IPS-15b (cell line): ENCODE data around the gene KCNJ6.
"Not testable (repeated sequence)": the region's sequence is repeated elsewhere in the genome, so short reads cannot be mapped to it uniquely, and the experiment has no call there.

Experiments used
- H3K27me3 ChIP-seq: one replicate; pipeline ENCODE4 v1.6.1; 2013; ENCODE audit warnings: low read length; ENCODE audit not compliant: control insufficient read depth, insufficient read depth
- H3K36me3 ChIP-seq: one replicate; pipeline ENCODE4 v1.6.1; 2013; ENCODE audit warnings: low read length; ENCODE audit not compliant: control insufficient read depth, insufficient read depth
- H3K4me1 ChIP-seq: one replicate; pipeline ENCODE4 v1.6.1; 2013; ENCODE audit warnings: mild to moderate bottlenecking, low read length; ENCODE audit not compliant: control insufficient read depth, insufficient read depth
- H3K4me3 ChIP-seq: one replicate; pipeline ENCODE4 v1.5.1; 2013; ENCODE audit warnings: low read depth, low read length
- H3K9ac ChIP-seq: one replicate; pipeline ENCODE4 v1.6.1; 2013; ENCODE audit warnings: low read depth, mild to moderate bottlenecking, low read length
- H3K9me3 ChIP-seq: one replicate; pipeline ENCODE4 v1.6.1; 2013; ENCODE audit warnings: mild to moderate bottlenecking, low read length; ENCODE audit not compliant: control insufficient read depth, insufficient read depth

KCNJ6 gene

GRCh38 chr21:37595944-37596343 lies 320.3 kb downstream of the KCNJ6 start:
- H3K27me3 ChIP-seq = no peaks in the 10 kb centered on the region
- H3K4me3 ChIP-seq = no peak overlapping the region
- peaks cover 14% of the 10 kb centered on the region for H3K4me1 ChIP-seq
- no peak overlapping the region for H3K9ac ChIP-seq
- no peaks in the 10 kb centered on the region for H3K36me3 ChIP-seq
- no peaks in the 10 kb centered on the region for H3K9me3 ChIP-seq

- Histone ChIP-seq H3K9ac (no peak overlapping the region), H3K9me3 (no peaks in the 10 kb centered on the region), H3K36me3 (no peaks in the 10 kb centered on the region), H3K27me3 (no peaks in the 10 kb centered on the region), H3K4me1 (peaks cover 14% of the 10 kb centered on the region), H3K4me3 (no peak overlapping the region)
Observed at GRCh38 chr21:37594472-37594951, 321.7 kb downstream of the KCNJ6 start.

DNA sequence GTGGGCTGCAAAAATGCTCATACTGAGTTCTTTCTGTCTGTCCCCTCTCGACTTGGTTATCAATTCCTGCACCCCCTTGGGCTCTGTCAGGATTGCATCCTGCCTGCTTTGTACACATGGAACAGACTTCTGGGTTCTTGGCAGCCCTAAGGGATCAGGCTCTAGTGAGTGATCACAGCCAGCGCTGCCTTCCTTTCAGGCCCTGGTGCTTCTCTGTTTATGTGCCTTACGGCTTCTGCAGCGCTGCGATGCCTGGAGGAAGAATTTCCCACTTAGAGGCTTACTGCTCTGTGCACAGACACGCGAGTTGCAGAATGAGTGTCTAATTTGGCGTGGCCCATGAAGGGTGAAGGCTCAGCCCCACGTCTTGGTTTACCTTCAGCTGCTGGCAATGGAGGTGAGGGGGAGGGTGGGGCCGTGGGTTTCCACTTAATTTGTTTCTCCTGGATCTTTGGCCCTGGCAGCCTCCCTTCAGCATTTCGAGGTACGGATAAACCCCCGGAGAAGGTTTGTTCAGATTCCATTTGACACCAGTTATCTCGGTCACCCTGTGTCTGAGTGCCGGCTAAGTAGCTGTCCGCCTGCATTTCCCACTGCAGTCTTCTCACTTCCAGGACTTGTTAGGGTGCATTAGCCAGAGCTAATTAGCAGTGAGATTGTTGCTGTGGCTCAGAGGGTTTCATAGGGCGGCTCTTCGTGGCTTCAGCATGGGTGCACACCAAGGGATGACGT lies 322.4 kb downstream of the KCNJ6 start:
- peaks cover 14% of the 10 kb centered on the region for H3K4me1 ChIP-seq
- H3K9ac ChIP-seq = no peak overlapping the region
- H3K27me3 ChIP-seq = no peaks in the 10 kb centered on the region
- H3K36me3 ChIP-seq = no peaks in the 10 kb centered on the region
- no peak overlapping the region for H3K4me3 ChIP-seq
- H3K9me3 ChIP-seq = no peaks in the 10 kb centered on the region

GRCh38 chr21:37593015-37593414 lies 323.2 kb downstream of the KCNJ6 start:
- no peaks in the 10 kb centered on the region for H3K9me3 ChIP-seq
- no peaks in the 10 kb centered on the region for H3K27me3 ChIP-seq
- H3K4me1 ChIP-seq = peaks cover 14% of the 10 kb centered on the region
- H3K36me3 ChIP-seq = no peaks in the 10 kb centered on the region
- no peak overlapping the region for H3K4me3 ChIP-seq
- H3K9ac ChIP-seq = no peak overlapping the region

GRCh38 chr21:37592496-37592895 lies 323.8 kb downstream of the KCNJ6 start:
- H3K4me3 ChIP-seq = no peak overlapping the region
- peaks cover 14% of the 10 kb centered on the region for H3K4me1 ChIP-seq
- no peaks in the 10 kb centered on the region for H3K36me3 ChIP-seq
- no peaks in the 10 kb centered on the region for H3K9me3 ChIP-seq
- no peak overlapping the region for H3K9ac ChIP-seq
- no peaks in the 10 kb centered on the region for H3K27me3 ChIP-seq

DNA sequence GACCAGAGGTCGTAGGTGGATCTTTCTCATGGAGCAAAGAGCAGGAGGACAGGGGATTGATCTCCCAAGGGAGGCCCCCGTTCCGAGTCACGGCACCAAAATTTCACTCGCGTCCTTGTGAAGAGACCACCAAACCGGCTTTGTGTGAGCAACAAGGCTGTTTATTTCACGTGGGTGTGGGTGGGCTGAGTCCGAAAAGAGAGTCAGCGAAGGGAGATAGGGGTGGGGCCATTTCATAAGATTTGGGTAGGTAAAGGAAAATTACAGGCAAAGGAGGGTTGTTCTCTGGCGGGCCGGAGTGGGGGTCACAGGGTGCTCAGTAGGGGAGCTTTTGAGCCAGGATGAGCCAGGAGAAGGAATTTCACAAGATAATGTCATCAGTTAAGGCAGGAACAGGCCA lies 324.3 kb downstream of the KCNJ6 start:
- not testable (repeated sequence) for H3K27me3 ChIP-seq, H3K4me3 ChIP-seq, H3K9me3 ChIP-seq, H3K36me3 ChIP-seq, H3K9ac ChIP-seq
- peaks cover 14% of the 10 kb centered on the region for H3K4me1 ChIP-seq

DNA sequence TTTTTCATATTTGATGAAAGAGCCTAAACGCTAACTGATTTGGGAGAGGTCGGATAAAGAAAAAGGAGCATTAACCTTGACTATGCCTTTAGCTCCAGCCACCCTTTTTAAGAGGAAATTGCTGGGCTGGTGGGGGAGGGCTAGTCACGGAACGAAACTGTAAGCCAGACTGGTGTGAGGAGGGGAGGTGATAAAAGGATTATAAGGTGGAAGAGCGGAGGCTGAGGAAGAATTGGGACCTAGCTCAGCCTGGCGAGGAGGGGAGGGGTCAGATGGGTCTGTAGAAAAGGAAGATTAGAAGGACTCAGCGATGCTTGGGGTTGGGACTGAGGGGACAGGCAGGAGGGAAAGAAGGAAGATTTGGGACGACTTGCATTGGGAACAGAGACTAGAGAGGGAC lies 325.4 kb downstream of the KCNJ6 start:
- not testable (repeated sequence) for H3K36me3 ChIP-seq, H3K27me3 ChIP-seq, H3K9me3 ChIP-seq, H3K9ac ChIP-seq, H3K4me3 ChIP-seq
- peaks cover 14% of the 10 kb centered on the region for H3K4me1 ChIP-seq

- not testable (repeated sequence) for H3K9ac ChIP-seq
Observed at GRCh38 chr21:37588644-37589043, 327.6 kb downstream of the KCNJ6 start.

GRCh38 chr21:37587635-37588177 lies 328.6 kb downstream of the KCNJ6 start:
- no peaks in the 10 kb centered on the region for H3K9me3 ChIP-seq
- H3K36me3 ChIP-seq = no peaks in the 10 kb centered on the region
- H3K4me1 ChIP-seq = peaks cover 7% of the 10 kb centered on the region
- H3K9ac ChIP-seq = no peak overlapping the region
- H3K4me3 ChIP-seq = no peak overlapping the region
- H3K27me3 ChIP-seq = no peaks in the 10 kb centered on the region

More at GRCh38 chr21:37588644-37589043, 327.6 kb downstream of the KCNJ6 start:
- not testable (repeated sequence) for H3K9me3 ChIP-seq, H3K36me3 ChIP-seq, H3K4me3 ChIP-seq, H3K27me3 ChIP-seq
- peaks cover 12% of the 10 kb centered on the region for H3K4me1 ChIP-seq

DNA sequence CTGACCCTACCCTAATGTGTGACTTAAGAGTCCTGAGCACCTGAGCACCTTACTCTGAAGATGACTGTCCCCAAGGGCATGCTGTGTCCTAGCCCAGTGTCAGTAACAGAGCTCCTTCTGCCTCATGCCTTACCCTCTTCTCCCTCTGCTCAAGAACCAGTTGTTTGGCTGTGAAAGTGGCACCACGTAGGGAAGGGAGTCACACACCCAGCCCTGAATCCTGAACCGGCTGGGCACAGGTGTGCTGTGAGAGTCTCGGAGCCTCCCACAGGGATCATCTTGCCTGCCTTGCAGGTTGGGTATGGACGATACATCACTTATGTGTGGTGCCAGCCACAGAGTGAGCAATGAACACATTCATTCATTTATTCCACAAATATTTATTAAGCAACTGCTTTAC lies 329.1 kb downstream of the KCNJ6 start:
- H3K36me3 ChIP-seq = no peaks in the 10 kb centered on the region
- H3K4me3 ChIP-seq = no peak overlapping the region
- H3K4me1 ChIP-seq = peaks cover 3% of the 10 kb centered on the region
- no peaks in the 10 kb centered on the region for H3K9me3 ChIP-seq
- H3K9ac ChIP-seq = no peak overlapping the region
- no peaks in the 10 kb centered on the region for H3K27me3 ChIP-seq

DNA sequence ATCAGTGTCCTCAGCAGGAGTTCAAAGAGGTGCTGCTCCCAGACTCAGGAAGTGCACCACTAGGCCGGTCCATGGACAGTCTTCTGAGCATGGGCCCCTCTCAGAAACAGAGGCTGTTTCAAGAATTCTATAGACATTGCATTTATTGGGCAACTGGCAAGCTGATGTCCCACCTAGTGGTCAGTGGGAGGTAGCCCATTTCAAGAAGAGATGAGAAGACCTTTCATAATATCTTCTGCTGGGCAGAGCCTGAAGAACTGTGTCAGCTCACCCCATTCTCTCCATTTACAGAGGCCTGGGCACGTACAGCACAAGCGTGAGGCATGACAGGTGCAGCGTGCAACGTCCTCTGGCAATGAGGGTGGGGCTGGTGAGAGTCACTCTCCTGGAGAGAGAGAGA lies 333.7 kb downstream of the KCNJ6 start:
- Histone ChIP-seq H3K36me3 (no peaks in the 10 kb centered on the region), H3K9ac (no peak overlapping the region), H3K27me3 (no peaks in the 10 kb centered on the region), H3K9me3 (no peaks in the 10 kb centered on the region), H3K4me1 (no peaks in the 10 kb centered on the region), H3K4me3 (no peak overlapping the region)

- no peaks in the 10 kb centered on the region for H3K4me1 ChIP-seq
- H3K9me3 ChIP-seq = no peaks in the 10 kb centered on the region
- no peaks in the 10 kb centered on the region for H3K27me3 ChIP-seq
- H3K36me3 ChIP-seq = no peaks in the 10 kb centered on the region
- no peak overlapping the region for H3K9ac ChIP-seq
- no peak overlapping the region for H3K4me3 ChIP-seq
Observed at GRCh38 chr21:37580666-37581065, 335.6 kb downstream of the KCNJ6 start.
